ENCODE results near the gene SNED1. TPM values are rescaled to one million over a fixed set of nuclear protein-coding genes. Genes with fewer than 3 reads are reported as not detected.

Gene SNED1
- polyA plus RNA-seq, 1 donor (not counting 4 experiments of a cell fraction or from before 2014, with no cell fraction given), result 0.12 TPM

DNA sequence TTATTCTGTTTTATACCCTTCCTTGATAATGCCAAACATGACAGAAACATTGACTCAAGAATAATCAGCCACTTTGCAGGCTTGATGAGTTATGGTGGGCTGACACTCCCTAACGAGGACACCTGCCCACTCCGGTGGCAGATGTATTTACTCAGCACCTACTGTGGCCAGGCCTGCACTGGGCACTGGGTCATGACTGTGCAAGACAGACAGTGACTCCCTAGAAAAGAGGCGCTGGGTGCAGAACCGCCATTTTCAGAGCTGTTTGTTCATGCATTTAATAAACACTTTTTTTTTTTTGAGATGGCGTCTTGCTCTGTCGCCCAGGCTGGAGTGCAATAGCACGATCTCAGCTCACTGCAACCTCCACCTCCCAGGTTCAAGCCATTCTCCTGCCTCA is 32.5 kb downstream of the SNED1 start:
- H4K20me1 ChIP-seq (ENCODE audit: control insufficient read depth, extremely low read depth, insufficient read depth, low read length), result no peaks in the 10 kb centered on the region
- dilution Hi-C loops (cut with MboI; ENCODE audit: extremely low pct_ligation_motif_present, low sequenced_read_pairs), result no loop called here

DNA sequence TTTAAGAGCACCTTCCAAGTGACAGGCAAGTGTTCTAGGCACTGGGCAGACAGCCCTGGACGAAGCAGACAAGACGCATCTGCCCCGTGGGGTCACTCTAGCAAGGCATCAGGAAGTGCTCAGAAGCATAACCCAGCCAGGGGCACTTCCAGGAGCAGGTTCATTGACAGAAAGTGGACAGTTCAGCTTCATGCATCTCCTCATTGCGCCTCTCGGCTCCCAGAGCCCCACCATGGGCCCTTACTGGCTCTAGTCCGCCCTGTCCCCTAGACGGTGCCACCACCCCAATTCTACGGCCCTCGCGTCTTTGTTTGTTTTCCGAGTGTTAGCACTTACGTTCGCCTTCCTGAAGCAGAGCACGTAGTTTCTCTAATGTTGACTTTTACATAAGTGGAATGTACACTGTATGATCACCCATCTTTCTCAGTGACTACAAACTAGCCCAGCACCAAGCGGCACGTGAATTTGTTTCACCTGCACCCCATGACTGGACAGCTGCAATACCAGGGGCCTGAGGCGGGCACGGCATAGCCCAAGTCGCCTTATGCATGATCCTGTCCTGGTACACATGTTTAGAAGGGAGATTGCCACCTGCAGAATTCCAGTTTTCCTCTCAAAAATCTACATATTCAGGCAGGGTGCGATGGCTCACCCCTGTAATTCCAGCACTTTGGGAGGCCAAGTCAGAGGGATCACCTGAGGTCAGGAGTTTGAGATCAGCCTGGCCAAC is 33.2 kb downstream of the SNED1 start:
- no peak for FAIRE-seq

More for the DNA sequence above, 32.5 kb downstream of the SNED1 start:
- H3K9me1 ChIP-seq (ENCODE audit: control insufficient read depth, extremely low read depth, insufficient read depth, low read length), result no peaks in the 10 kb centered on the region
- no peak overlapping the region for H3K9ac ChIP-seq (ENCODE audit: control insufficient read depth, extremely low read depth, insufficient read depth, low read length)
- FAIRE-seq (no peak), DNase-seq (ENCODE audit: low read depth, low spot score) (no peak)
- H3K4me1 ChIP-seq (ENCODE audit: control insufficient read depth, extremely low read depth, insufficient read depth, low read length), result no peaks in the 10 kb centered on the region
- no peak for TF ChIP-seq EZH2 (IDR thresholded peaks at IDR 0.05; ENCODE audit: low read length)
- TF ChIP-seq, protein P1, sequence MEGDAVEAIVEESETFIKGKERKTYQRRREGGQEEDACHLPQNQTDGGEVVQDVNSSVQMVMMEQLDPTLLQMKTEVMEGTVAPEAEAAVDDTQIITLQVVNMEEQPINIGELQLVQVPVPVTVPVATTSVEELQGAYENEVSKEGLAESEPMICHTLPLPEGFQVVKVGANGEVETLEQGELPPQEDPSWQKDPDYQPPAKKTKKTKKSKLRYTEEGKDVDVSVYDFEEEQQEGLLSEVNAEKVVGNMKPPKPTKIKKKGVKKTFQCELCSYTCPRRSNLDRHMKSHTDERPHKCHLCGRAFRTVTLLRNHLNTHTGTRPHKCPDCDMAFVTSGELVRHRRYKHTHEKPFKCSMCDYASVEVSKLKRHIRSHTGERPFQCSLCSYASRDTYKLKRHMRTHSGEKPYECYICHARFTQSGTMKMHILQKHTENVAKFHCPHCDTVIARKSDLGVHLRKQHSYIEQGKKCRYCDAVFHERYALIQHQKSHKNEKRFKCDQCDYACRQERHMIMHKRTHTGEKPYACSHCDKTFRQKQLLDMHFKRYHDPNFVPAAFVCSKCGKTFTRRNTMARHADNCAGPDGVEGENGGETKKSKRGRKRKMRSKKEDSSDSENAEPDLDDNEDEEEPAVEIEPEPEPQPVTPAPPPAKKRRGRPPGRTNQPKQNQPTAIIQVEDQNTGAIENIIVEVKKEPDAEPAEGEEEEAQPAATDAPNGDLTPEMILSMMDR (optimal IDR thresholded peaks at IDR 0.05 in 1 of 3, IDR thresholded peaks at IDR 0.05 in 1 of 3, conservative IDR thresholded peaks at IDR 0.05 in 1 of 3; ENCODE audit: extremely low read depth in 1 of 3, insufficient read depth in 2 of 3, low read length in 3 of 3), result no peak
- no peak overlapping the region for H2AFZ ChIP-seq (ENCODE audit: control insufficient read depth, low read length)
- no peaks in the 10 kb centered on the region for H3K79me2 ChIP-seq (ENCODE audit: control insufficient read depth, insufficient read depth, low read length)
- no peaks in the 10 kb centered on the region for H3K36me3 ChIP-seq (ENCODE audit: control insufficient read depth in 2 of 2, extremely low read depth in 1 of 2, insufficient read depth in 2 of 2, low read length in 2 of 2)
- H3K27ac ChIP-seq (ENCODE audit: control insufficient read depth, insufficient read depth, low read length), result no peak overlapping the region
- H3K9me3 ChIP-seq (ENCODE audit: control insufficient read depth, low read depth, low read length), result no peaks in the 10 kb centered on the region
- H3K27me3 ChIP-seq (ENCODE audit: control insufficient read depth, extremely low read depth, insufficient read depth, low read length), result peaks cover 10% of the 10 kb centered on the region
- H3K4me2 ChIP-seq (ENCODE audit: control insufficient read depth, extremely low read depth, insufficient read depth, low read depth, low read length), result no peak overlapping the region
- no peak overlapping the region for H3K4me3 ChIP-seq (ENCODE audit: control insufficient read depth in 2 of 3, extremely low read depth in 1 of 3, insufficient read depth in 2 of 3, low read depth in 1 of 3, low read length in 3 of 3)

More for the DNA sequence above, 33.2 kb downstream of the SNED1 start:
- Histone ChIP-seq H3K27me3 (ENCODE audit: control insufficient read depth, extremely low read depth, insufficient read depth, low read length) (peaks cover 16% of the 10 kb centered on the region), H3K4me3 (ENCODE audit: control insufficient read depth in 2 of 3, extremely low read depth in 1 of 3, insufficient read depth in 2 of 3, low read depth in 1 of 3, low read length in 3 of 3) (no peak overlapping the region), H3K9me1 (ENCODE audit: control insufficient read depth, extremely low read depth, insufficient read depth, low read length) (no peaks in the 10 kb centered on the region), H3K9ac (ENCODE audit: control insufficient read depth, extremely low read depth, insufficient read depth, low read length) (no peak overlapping the region), H3K27ac (ENCODE audit: control insufficient read depth, insufficient read depth, low read length) (no peak overlapping the region), H4K20me1 (ENCODE audit: control insufficient read depth, extremely low read depth, insufficient read depth, low read length) (no peaks in the 10 kb centered on the region), H3K9me3 (ENCODE audit: control insufficient read depth, low read depth, low read length) (no peaks in the 10 kb centered on the region), H3K36me3 (ENCODE audit: control insufficient read depth in 2 of 2, extremely low read depth in 1 of 2, insufficient read depth in 2 of 2, low read length in 2 of 2) (no peaks in the 10 kb centered on the region), H3K4me2 (ENCODE audit: control insufficient read depth, extremely low read depth, insufficient read depth, low read depth, low read length) (no peak overlapping the region), H3K79me2 (ENCODE audit: control insufficient read depth, insufficient read depth, low read length) (no peaks in the 10 kb centered on the region), H3K4me1 (ENCODE audit: control insufficient read depth, extremely low read depth, insufficient read depth, low read length) (peaks cover 5% of the 10 kb centered on the region), H2AFZ (ENCODE audit: control insufficient read depth, low read length) (no peak overlapping the region)
- dilution Hi-C loops (cut with MboI; ENCODE audit: extremely low pct_ligation_motif_present, low sequenced_read_pairs), result no loop called here
- no peak for DNase-seq (ENCODE audit: low read depth, low spot score)
- TF ChIP-seq EZH2 (IDR thresholded peaks at IDR 0.05; ENCODE audit: low read length), result no peak
- TF ChIP-seq, protein P1 (optimal IDR thresholded peaks at IDR 0.05 in 1 of 3, IDR thresholded peaks at IDR 0.05 in 1 of 3, conservative IDR thresholded peaks at IDR 0.05 in 1 of 3; ENCODE audit: extremely low read depth in 1 of 3, insufficient read depth in 2 of 3, low read length in 3 of 3), result no peak
